Epithelial cell of esophagus (primary cell): Measurements from ENCODE around the gene DAAM2.

Source experiments
- DNase-seq: peaks from one replicate; pipeline ENCODE4 v3.0.0; 2010; ENCODE audit warnings: low read depth
- H3K4me3 ChIP-seq: 2 replicates; pipeline ENCODE4 v1.5.1; 2011; ENCODE audit warnings: mild to moderate bottlenecking, low read length, control low read depth
- CTCF ChIP-seq: IDR thresholded peaks from 2 replicates; pipeline ENCODE4 v1.5.1; 2011; ENCODE audit warnings: low read depth, mild to moderate bottlenecking, low read length, control low read depth, inconsistent platforms; ENCODE audit not compliant: insufficient read depth; ENCODE audit errors: missing control alignments

DAAM2 gene

GRCh38 chr6:39934131-39934757 is 142.1 kb downstream of the DAAM2 start, which contains the start of gene MOCS1:
MOCS1 (minus strand) TSS chr6:39934462; CDS start chr6:39934417, 45 bp downstream.
- no peak for TF ChIP-seq CTCF
- H3K4me3 ChIP-seq: peak within 1 kb of the TSS; percentile 37
- peak; percentile 7 for DNase-seq

- no peak for DNase-seq
- TF ChIP-seq CTCF: no peak
- no peak overlapping the region for H3K4me3 ChIP-seq
Observed at GRCh38 chr6:39935241-39935640, 143.1 kb downstream of the DAAM2 start.

GRCh38 chr6:39936857-39937256 is 144.7 kb downstream of the DAAM2 start:
- TF ChIP-seq CTCF: no peak
- H3K4me3 ChIP-seq: no peak overlapping the region
- DNase-seq: no peak

- TF ChIP-seq CTCF: no peak
- no peak overlapping the region for H3K4me3 ChIP-seq
- DNase-seq: no peak
Observed at GRCh38 chr6:39937686-39938333, 145.6 kb downstream of the DAAM2 start.

- no peak for DNase-seq
- no peak overlapping the region for H3K4me3 ChIP-seq
- no peak for TF ChIP-seq CTCF
Observed at GRCh38 chr6:39938773-39939654, 146.8 kb downstream of the DAAM2 start.

- no peak for TF ChIP-seq CTCF
- no peak for DNase-seq
- no peak overlapping the region for H3K4me3 ChIP-seq
Observed at GRCh38 chr6:39941138-39941537, 149.0 kb downstream of the DAAM2 start.
